H1 (cell line): ENCODE measurements around the gene SLC25A40. TPM values are rescaled to one million over a fixed set of nuclear protein-coding genes. Genes with fewer than 3 reads are reported as not detected.
"Not testable (repeated sequence)": the region's sequence is repeated elsewhere in the genome, so short reads cannot be mapped to it uniquely, and the experiment has no call there.

Experiments
- CTCF ChIA-PET: fragments of 300-600 bp; sonication (Branson Sonifier 250); formaldehyde crosslinking; loops from one replicate; lab custom pipeline; 2021; ENCODE audit not compliant: partially characterized antibody; lab: Charles Lee
- POLR2A ChIA-PET: fragments of 300-600 bp; sonication (Branson Sonifier 250); formaldehyde crosslinking; loops from one replicate; lab custom pipeline; 2021; ENCODE audit warnings: inconsistent platforms; ENCODE audit not compliant: partially characterized antibody; lab: Charles Lee
- DNase-seq, 2 experiments: peaks; one replicate each; pipeline versions ENCODE4 v3.0.0 to v3.0.0-alpha.2; 2010 to 2022; ENCODE audit warnings: low spot score in 2 of 2, low read depth in 1 of 2, mixed read lengths in 1 of 2
- FAIRE-seq: peaks from 2 replicates; lab custom pipeline; 2011; peaks lifted over from hg19 to GRCh38; lab: Jason Lieb, UNC
- H2AFZ ChIP-seq: 2 replicates; pipeline ENCODE4 v1.8.1; 2012; ENCODE audit warnings: low read length, inconsistent platforms
- H2AK5ac ChIP-seq: 2 replicates; pipeline ENCODE4 v1.6.1; 2013; ENCODE audit warnings: low read depth, low read length
- H2BK120ac ChIP-seq: replicated peaks from 2 replicates; pipeline ENCODE3; 2013; ENCODE audit warnings: low read depth, low read length, inconsistent platforms
- H2BK12ac ChIP-seq: 2 replicates; pipeline ENCODE4 v1.6.1; 2013; ENCODE audit warnings: low read depth, low read length
- H2BK15ac ChIP-seq: 2 replicates; pipeline ENCODE4 v1.6.1; 2013; ENCODE audit warnings: low read length
- H2BK20ac ChIP-seq: 2 replicates; pipeline ENCODE4 v1.6.1; 2013; ENCODE audit warnings: low read length
- H2BK5ac ChIP-seq: 2 replicates; pipeline ENCODE4 v1.6.1; 2013; ENCODE audit warnings: low read depth, low read length
- H3K14ac ChIP-seq: 2 replicates; pipeline ENCODE4 v1.6.1; 2013; ENCODE audit warnings: inconsistent platforms; ENCODE audit not compliant: insufficient read length
- H3K18ac ChIP-seq: 2 replicates; pipeline ENCODE4 v1.6.1; 2013; ENCODE audit warnings: low read length; ENCODE audit errors: extremely low read depth
- H3K23ac ChIP-seq: 2 replicates; pipeline ENCODE4 v1.6.1; 2013; ENCODE audit warnings: inconsistent platforms; ENCODE audit not compliant: insufficient read length
- H3K23me2 ChIP-seq: 2 replicates; pipeline ENCODE4 v1.6.1; 2013; ENCODE audit warnings: low read depth, low read length
- H3K27ac ChIP-seq: 2 replicates; pipeline ENCODE4 v1.6.1; 2011; ENCODE audit warnings: low read depth, low read length, inconsistent platforms
- H3K27me3 ChIP-seq, 4 experiments: replicated peaks in 1 of 4; 1 replicate in 1 of 4; 2 replicates in 3 of 4; pipeline versions ENCODE4 v1.6.1 to v1.8.1; 2011 to 2013; ENCODE audit warnings: low read length in 3 of 4, mild to moderate bottlenecking in 3 of 4, inconsistent platforms in 2 of 4, mixed read lengths in 2 of 4, moderate library complexity in 1 of 4; ENCODE audit not compliant: control insufficient read depth in 3 of 4, insufficient read depth in 3 of 4; ENCODE audit errors: extremely low read depth in 1 of 4
- H3K36me3 ChIP-seq, 4 experiments: 2 replicates each; pipeline versions ENCODE4 v1.6.1 to v1.8.1; 2011 to 2013; ENCODE audit warnings: mild to moderate bottlenecking in 4 of 4, low read length in 3 of 4, moderate library complexity in 2 of 4, control low read depth in 1 of 4, inconsistent platforms in 1 of 4; ENCODE audit not compliant: insufficient read depth in 4 of 4, control insufficient read depth in 2 of 4
- H3K4ac ChIP-seq: replicated peaks from 2 replicates; pipeline ENCODE3; 2013; ENCODE audit warnings: low read length, low read depth, mixed read lengths, inconsistent platforms; ENCODE audit not compliant: insufficient read length
- H3K4me1 ChIP-seq, 4 experiments: replicated peaks in 1 of 4; 1 replicate in 1 of 4; 2 replicates in 3 of 4; pipeline versions ENCODE4 v1.6.1 to v1.8.1; 2011 to 2013; ENCODE audit warnings: low read length in 3 of 4, inconsistent platforms in 2 of 4, mixed read lengths in 1 of 4; ENCODE audit not compliant: insufficient read depth in 4 of 4, control insufficient read depth in 3 of 4
- H3K4me2 ChIP-seq, 2 experiments: 2 replicates each; pipeline versions ENCODE4 v1.6.1 to v1.8.1; 2011 to 2013; ENCODE audit warnings: low read depth in 2 of 2, low read length in 2 of 2, control low read depth in 1 of 2, inconsistent platforms in 1 of 2, mild to moderate bottlenecking in 1 of 2; ENCODE audit not compliant: insufficient read depth in 1 of 2
- H3K4me3 ChIP-seq, 4 experiments: fragments of 200-600, 300-600 bp in 1 of 4; sonication (generic), shearing (Covaris generic), sonication (Bioruptor Twin) in 1 of 4; 2 replicates each; pipeline versions ENCODE4 v1.5.1 to v1.8.1; 2011 to 2016; ENCODE audit warnings: low read length in 4 of 4, low read depth in 3 of 4, control low read depth in 2 of 4, inconsistent platforms in 2 of 4, mild to moderate bottlenecking in 2 of 4, mixed read lengths in 1 of 4, moderate library complexity in 1 of 4; ENCODE audit not compliant: insufficient read depth in 2 of 4; ENCODE audit errors: extremely low read depth in 1 of 4
- H3K56ac ChIP-seq: replicated peaks from 2 replicates; pipeline ENCODE3; 2013; ENCODE audit warnings: low read depth, mild to moderate bottlenecking, mixed read lengths, low read length, inconsistent platforms; ENCODE audit not compliant: insufficient read length
- H3K79me1 ChIP-seq: 2 replicates; pipeline ENCODE4 v1.6.1; 2013; ENCODE audit warnings: low read depth, low read length, control low read depth
- H3K79me2 ChIP-seq, 2 experiments: 2 replicates each; pipeline versions ENCODE4 v1.6.1 to v1.8.1; 2012 to 2013; ENCODE audit warnings: low read length in 2 of 2, mild to moderate bottlenecking in 2 of 2, inconsistent platforms in 1 of 2; ENCODE audit not compliant: insufficient read depth in 2 of 2, control insufficient read depth in 1 of 2
- H3K9ac ChIP-seq, 4 experiments: replicated peaks in 1 of 4; 1 replicate in 1 of 4; 2 replicates in 3 of 4; pipeline versions ENCODE4 v1.6.1 to v1.8.1; 2011 to 2013; ENCODE audit warnings: low read depth in 3 of 4, low read length in 3 of 4, control low read depth in 2 of 4, mild to moderate bottlenecking in 2 of 4, moderate library complexity in 2 of 4, inconsistent platforms in 1 of 4; ENCODE audit errors: extremely low read depth in 1 of 4
- H3K9me3 ChIP-seq, 2 experiments: 2 replicates each; pipeline versions ENCODE4 v1.6.1 to v1.8.1; 2012 to 2013; ENCODE audit warnings: mild to moderate bottlenecking in 2 of 2, moderate library complexity in 2 of 2, control low read depth in 1 of 2, inconsistent platforms in 1 of 2, low read depth in 1 of 2, low read length in 1 of 2, mixed read lengths in 1 of 2; ENCODE audit not compliant: insufficient read depth in 2 of 2
- H4K20me1 ChIP-seq, 2 experiments: replicated peaks in 1 of 2; 2 replicates each; pipeline versions ENCODE3 to v1.8.1; 2011 to 2013; ENCODE audit warnings: inconsistent platforms in 2 of 2, low read length in 2 of 2, mild to moderate bottlenecking in 1 of 2; ENCODE audit not compliant: insufficient read depth in 2 of 2, control insufficient read depth in 1 of 2
- H4K5ac ChIP-seq: 2 replicates; pipeline ENCODE4 v1.6.1; 2013; ENCODE audit warnings: low read length, low read depth, mixed read lengths, inconsistent platforms; ENCODE audit not compliant: insufficient read length
- H4K8ac ChIP-seq: 2 replicates; pipeline ENCODE4 v1.8.0; 2013; ENCODE audit warnings: mild to moderate bottlenecking, moderate library complexity, low read length, inconsistent platforms; ENCODE audit not compliant: insufficient read depth; ENCODE audit errors: extremely low read depth
- H4K91ac ChIP-seq: replicated peaks from 2 replicates; pipeline ENCODE3; 2013; ENCODE audit warnings: low read length, mixed read lengths, inconsistent platforms; ENCODE audit not compliant: insufficient read length
- WGBS, 2 experiments: shearing (Covaris generic) in 1 of 2; methylation state at CpG; one replicate each; pipeline versions ENCODE4 v1.1.6 to v1.1.7; 2013 to 2015; ENCODE audit warnings: low lambda C conversion rate in 2 of 2, mixed read lengths in 2 of 2, inconsistent platforms in 1 of 2, low coverage in 1 of 2, missing lambda C conversion rate in 1 of 2; ENCODE audit not compliant: insufficient replicate concordance in 2 of 2, insufficient coverage in 1 of 2, insufficient read length in 1 of 2; ENCODE audit errors: extremely low coverage in 1 of 2, missing lambda C conversion rate in 1 of 2; 5-methylcytosine and 5-hydroxymethylcytosine counted together
- polyA plus RNA-seq, 7 experiments: library from polyadenylated mRNA; depleted of rRNA in 3 of 7; stranded (reverse) in 5 of 7; unstranded in 2 of 7; fragments of >200 nt in 5 of 7; fragments of 200-250 nt in 2 of 7; gene quantifications; 1 replicate in 5 of 7; 2 replicates in 1 of 7; 4 replicates in 1 of 7; pipeline versions ENCODE4 v1.2.1 to v1.2.3, GENCODE V29; 2011 to 2013; ENCODE audit warnings: missing spikeins in 2 of 7, mixed read lengths in 2 of 7
- total RNA-seq: library from RNA; stranded (reverse); fragmentation: NEBNext Ultra II Directional; extraction: Animal tissue kit (Norgen Biotek cat#: 25700); gene quantifications from 2 replicates; pipeline ENCODE4 v1.2.1, GENCODE V29; 2021

SLC25A40 gene
- total and polyA plus RNA-seq, 2 of the 8 experiments (the other 6 are each of a cell fraction or from before 2014, with no cell fraction given), result 6.5 to 17.3 TPM

DNA sequence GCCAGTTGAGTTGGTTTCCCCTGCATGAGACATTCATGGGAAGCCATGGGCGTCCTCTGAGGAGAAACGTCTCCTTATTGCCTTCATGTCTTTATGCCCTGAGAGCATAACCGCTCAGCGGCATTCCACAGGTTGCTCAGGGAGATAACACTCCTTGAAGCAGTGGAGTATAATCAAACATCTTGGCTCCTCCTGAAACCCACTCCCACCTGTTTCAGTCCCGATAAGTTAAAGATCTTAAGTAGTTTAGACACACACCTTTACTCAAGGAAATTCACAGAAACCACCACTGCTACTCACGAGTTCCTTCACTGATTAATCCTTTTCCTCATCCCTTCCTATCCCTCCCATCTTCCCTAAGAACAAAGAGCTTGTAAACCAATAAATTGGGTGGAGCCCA lies 9.6 kb downstream of the SLC25A40 start:
- DNase-seq, H2AK5ac ChIP-seq, H3K23ac ChIP-seq, H4K5ac ChIP-seq, H3K23me2 ChIP-seq, H3K18ac ChIP-seq, H3K56ac ChIP-seq, H2BK20ac ChIP-seq, H2BK5ac ChIP-seq, POLR2A ChIA-PET, H4K91ac ChIP-seq, H2BK120ac ChIP-seq, H2BK12ac ChIP-seq, H3K14ac ChIP-seq, H2AFZ ChIP-seq, H3K9me3 ChIP-seq, H4K8ac ChIP-seq, H3K4me1 ChIP-seq, H3K4ac ChIP-seq, FAIRE-seq, H3K4me2 ChIP-seq, H3K9ac ChIP-seq, H4K20me1 ChIP-seq, H3K79me1 ChIP-seq, H3K4me3 ChIP-seq, H3K27me3 ChIP-seq, H3K27ac ChIP-seq, H2BK15ac ChIP-seq: not testable (repeated sequence)
- H3K36me3 ChIP-seq, result peaks cover 0 to 17% (median 7%) of the 10 kb centered on the region in 4 experiments; a peak in 2 of 8 replicates
- CTCF ChIA-PET, result interaction anchor here (0.7 kb wide), 1 partner anchor 22 kb away, joined by 3 read pairs; no protein-coding TSS in a partner anchor
- 94% methylated on average over 6 of the region's 6 CpGs; no CpG with 5 or more reads in 1 of the 2 experiments for WGBS, 2 experiments
- H3K79me2 ChIP-seq, result peaks cover 6 to 13% of the 10 kb centered on the region in 2 experiments; a peak in 3 of 4 replicates
